ENCODE measurements around the gene NKD2.

Gene NKD2, protein sequence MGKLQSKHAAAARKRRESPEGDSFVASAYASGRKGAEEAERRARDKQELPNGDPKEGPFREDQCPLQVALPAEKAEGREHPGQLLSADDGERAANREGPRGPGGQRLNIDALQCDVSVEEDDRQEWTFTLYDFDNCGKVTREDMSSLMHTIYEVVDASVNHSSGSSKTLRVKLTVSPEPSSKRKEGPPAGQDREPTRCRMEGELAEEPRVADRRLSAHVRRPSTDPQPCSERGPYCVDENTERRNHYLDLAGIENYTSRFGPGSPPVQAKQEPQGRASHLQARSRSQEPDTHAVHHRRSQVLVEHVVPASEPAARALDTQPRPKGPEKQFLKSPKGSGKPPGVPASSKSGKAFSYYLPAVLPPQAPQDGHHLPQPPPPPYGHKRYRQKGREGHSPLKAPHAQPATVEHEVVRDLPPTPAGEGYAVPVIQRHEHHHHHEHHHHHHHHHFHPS

DNA sequence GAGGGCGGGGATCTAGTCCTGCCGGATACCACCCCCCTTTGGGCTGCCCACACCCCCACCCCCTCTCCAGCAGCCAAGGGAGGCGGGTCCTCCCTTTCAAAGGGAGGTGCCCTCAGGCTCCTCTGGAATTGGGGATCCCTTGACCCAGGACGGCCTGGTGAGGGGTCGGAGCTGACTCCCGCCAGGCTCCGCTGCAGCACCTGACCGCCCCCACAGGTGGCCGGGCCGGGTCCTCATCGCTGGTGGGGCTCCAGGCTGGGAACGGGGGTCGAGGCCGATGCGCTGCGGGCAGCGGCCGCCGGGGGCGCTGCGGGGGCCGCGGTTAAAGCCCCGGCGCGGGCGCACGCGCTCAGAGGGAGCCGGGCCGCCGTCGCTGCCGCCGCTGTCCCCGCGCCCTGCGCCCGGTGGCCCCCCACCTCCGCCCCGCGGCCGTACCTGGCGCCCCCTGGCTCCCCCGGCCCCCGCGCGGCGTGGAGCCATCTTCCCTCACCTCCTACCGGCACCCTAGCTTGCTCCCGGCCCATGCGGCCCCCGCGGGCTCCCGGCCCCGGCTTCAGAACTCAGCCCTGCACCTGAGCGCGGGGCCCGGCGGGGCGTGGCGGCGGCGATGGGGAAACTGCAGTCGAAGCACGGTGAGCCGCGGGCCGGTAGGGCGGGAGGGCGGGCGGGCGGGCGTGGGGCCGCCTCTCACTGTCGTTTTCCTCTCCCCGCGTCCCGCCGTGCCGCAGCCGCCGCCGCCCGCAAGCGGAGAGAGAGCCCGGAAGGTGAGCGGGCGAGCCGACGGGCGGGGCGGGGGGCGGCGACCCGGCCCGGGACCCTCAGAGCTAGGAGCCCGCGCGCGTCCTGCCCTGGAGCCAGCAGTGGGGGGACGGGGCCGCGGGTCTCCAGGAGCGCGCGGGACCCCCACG is at the start of gene NKD2:
TSS of gene NKD2 (plus strand) at position 352 of the 908 bp plus-strand sequence. CDS start at position 608, 256 bp downstream.
- TF ChIP-seq, protein P1, sequence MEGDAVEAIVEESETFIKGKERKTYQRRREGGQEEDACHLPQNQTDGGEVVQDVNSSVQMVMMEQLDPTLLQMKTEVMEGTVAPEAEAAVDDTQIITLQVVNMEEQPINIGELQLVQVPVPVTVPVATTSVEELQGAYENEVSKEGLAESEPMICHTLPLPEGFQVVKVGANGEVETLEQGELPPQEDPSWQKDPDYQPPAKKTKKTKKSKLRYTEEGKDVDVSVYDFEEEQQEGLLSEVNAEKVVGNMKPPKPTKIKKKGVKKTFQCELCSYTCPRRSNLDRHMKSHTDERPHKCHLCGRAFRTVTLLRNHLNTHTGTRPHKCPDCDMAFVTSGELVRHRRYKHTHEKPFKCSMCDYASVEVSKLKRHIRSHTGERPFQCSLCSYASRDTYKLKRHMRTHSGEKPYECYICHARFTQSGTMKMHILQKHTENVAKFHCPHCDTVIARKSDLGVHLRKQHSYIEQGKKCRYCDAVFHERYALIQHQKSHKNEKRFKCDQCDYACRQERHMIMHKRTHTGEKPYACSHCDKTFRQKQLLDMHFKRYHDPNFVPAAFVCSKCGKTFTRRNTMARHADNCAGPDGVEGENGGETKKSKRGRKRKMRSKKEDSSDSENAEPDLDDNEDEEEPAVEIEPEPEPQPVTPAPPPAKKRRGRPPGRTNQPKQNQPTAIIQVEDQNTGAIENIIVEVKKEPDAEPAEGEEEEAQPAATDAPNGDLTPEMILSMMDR (IDR thresholded peaks at IDR 0.05; ENCODE audit: low read depth, low read length, missing control alignments): peak; percentile 51
- no peak for DNase-seq (ENCODE audit: extremely low read depth, low read depth)
- H3K4me3 ChIP-seq (replicated peaks; ENCODE audit: low read depth, low read length): peak within 1 kb of the TSS; percentile 15; the same call in 1 of the 2 replicates

DNA sequence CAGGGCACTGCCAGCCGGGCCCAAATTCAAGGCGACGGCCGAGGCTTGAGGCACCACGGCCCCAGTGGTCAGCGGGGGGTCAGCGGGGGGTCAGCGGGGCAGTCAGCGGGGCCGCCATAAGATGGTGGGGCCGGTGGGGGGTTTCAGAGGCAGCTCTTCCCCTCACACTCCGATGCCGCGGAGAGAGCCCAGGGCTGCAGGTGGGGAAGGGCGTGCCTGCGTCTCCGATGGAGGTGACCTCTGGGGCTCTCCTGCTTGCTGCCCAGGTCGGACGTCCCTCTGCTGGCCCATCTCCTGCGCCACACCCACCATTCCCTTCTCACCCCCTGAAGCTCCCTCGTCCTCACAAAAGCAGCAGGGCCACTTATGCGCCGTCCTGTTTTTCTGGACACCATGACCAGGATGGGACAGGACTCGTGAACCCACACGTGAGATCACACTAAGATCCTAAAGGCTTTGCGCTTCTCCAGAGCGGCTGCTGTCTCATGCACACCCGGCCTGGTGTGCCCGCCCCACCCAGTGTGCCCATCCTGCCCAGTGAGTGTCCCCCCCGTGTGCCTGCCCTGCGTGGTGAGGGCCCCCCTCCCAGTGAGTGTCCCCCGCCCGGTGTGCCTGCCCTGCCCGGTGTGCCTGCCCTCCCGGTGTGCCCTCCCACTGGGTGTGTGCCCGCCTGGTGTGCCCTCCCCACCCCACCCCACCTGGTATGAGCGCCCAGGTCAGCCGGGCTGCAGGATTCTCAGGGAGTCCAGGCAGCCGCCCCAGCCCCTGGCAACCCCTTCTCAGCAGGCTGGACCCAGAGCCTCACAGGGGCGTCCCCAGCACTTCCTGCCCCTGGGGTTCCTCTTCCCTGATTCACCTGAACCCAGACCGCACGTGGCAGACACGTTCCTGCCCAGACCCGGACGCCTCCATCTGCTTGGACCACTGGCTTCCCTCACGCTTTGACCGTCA is 48.7 kb upstream of the NKD2 start:
- H3K4me3 ChIP-seq (replicated peaks; ENCODE audit: low read depth, low read length): no peak overlapping the region
- TF ChIP-seq, protein P1 (IDR thresholded peaks at IDR 0.05; ENCODE audit: low read depth, low read length, missing control alignments): no peak
- DNase-seq (ENCODE audit: extremely low read depth, low read depth): no peak

DNA sequence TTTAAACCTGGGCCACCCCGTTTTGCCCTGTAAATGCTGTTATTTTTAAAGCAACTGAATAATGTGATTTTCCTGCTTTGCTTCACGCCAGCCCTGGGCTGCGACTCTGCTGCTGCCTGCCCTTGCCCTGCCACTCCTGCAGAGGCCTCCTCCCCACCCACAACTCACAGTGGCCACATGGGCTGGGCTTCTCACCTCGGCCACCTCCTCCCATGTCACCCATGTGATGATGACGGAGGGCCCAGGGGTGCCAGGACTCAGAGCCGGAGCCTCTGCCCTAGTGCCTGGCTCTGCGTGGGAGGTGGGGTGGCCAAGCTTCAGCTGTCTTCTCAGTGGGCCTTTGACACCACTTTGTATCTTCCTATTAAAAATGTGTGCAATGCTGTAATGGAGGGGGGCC is 48.1 kb upstream of the NKD2 start:
- H3K4me3 ChIP-seq (replicated peaks; ENCODE audit: low read depth, low read length): no peak overlapping the region
- DNase-seq (ENCODE audit: extremely low read depth, low read depth): no peak
- TF ChIP-seq, protein P1 (IDR thresholded peaks at IDR 0.05; ENCODE audit: low read depth, low read length, missing control alignments): no peak

DNA sequence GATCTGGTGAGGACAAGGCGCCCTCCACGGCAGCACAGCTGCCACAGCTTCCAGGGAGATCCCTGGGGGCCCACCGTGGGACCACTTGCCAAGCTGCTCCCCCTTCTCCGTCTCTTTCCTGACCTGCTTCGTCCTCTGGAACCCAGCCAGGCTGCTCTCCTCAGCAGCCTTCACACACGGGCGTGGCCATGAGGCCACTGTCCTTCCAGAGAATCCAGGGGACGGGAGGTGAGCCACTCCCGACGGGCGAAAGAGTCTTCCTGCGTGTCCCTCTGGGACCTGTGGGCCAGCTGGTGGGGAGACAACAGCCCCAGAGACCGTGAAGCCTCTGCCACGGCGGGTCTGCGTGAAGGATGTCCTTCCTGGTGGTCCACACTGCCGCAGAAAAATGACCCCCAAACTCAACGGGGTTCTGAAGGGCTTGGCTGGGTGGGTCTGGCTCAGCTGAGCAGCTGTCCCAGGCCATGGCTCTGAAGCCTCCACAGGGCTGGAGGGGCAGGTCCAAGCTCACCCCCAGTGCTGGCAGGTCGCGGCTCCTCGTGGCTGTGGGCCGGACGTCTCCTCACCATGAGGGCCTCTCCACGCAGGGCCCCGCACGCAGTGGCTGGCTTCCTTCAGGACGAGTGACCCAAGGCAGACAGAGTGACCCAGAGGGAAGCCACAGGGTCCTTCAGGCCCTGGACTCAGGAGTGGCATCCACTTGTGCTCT is 47.4 kb upstream of the NKD2 start:
- no peak overlapping the region for H3K4me3 ChIP-seq (replicated peaks; ENCODE audit: low read depth, low read length)
- TF ChIP-seq, protein P1 (IDR thresholded peaks at IDR 0.05; ENCODE audit: low read depth, low read length, missing control alignments): no peak
- DNase-seq (ENCODE audit: extremely low read depth, low read depth): no peak

DNA sequence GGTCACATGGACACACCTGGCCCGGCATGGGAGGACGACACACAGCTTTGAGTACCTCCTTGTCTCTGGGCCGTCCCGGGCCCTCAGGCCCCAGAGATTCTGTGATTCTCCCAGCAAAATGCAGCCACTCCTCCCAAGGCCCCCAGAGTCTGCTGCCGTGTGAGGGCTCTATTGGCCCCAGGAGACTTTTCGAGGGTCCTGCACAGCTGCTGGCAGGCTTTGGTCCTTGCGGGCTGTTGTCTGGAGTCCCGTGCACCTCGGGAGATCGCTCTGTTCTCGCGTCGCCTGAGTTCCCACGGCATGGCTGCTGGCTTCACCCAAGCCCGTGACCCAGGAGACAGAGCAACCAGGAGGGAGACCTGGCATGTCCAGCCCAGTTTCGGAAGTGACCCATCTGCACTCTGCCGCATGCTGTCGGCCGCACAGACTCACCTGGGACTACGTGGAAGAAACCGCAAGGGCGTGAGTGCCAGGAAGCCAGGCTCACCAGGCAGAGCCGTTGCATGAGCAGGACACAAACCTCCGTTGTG is 46.8 kb upstream of the NKD2 start:
- TF ChIP-seq, protein P1 (IDR thresholded peaks at IDR 0.05; ENCODE audit: low read depth, low read length, missing control alignments): no peak
- H3K4me3 ChIP-seq (replicated peaks; ENCODE audit: low read depth, low read length): no peak overlapping the region
- no peak for DNase-seq (ENCODE audit: extremely low read depth, low read depth)
